Measurements from ENCODE around the gene NACC1. TPM values are rescaled to one million over a fixed set of nuclear protein-coding genes. Genes with fewer than 3 reads are reported as not detected.

NACC1 gene
- total and polyA plus RNA-seq, 7 donors, result 11.9 to 63.4 (median 43.5) TPM

DNA sequence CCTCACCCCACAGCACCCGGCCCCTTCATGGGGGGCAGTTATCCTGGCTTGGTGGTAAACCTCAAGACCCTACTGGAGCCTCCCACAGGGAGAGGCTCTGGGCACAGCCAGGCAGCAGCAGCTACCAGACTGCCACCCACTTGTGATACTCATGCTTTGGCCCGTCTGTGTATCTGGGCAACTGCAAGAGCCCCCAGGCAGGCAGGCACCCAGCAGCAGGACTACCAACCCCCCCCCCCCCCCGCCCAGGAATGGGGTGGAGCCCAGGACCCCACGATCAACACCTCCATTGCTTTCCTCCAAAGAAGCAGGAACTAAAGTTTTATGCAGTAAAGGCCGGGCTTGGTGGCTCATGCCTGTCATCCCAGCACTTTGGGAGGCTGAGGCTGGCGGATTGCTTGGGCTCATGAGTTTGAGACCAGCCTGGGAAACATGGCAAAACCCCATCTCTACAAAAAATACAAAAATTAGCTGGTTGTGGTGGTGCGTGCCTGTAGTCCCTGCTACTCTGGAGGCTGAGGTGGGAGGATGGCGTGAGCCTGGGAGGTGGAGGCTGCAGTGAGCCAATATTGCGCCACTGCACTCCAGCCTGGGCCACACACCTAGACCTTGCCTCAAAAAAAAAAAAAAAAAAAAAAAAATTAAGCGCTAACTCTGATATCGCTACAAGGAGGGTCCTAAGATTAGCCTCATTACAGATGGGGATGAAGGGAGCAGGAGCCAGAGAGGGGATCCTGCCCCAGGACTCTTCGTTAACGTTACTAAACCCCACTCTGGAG, 14.3 kb upstream of the NACC1 start:
- Histone ChIP-seq H3K36me3 (ENCODE audit: insufficient read depth in 1 of 2, low read depth in 1 of 2) (peaks cover 0 to 32% of the 10 kb centered on the region in 2 donors), H3K4me1 (peaks cover 2% of the 10 kb centered on the region), H3K27me3 (ENCODE audit: insufficient read depth in 3 of 3, low read length in 2 of 3) (no peaks in the 10 kb centered on the region), H3K27ac (peak overlapping the region; percentile 61), H3K9me3 (no peaks in the 10 kb centered on the region), H3K4me3 (peak overlapping the region; percentile 39)
- WGBS, 3 donors, result 73 to 77% (median 75%) methylated on average over 11 to 13 of the region's 13 CpGs
- TF ChIP-seq, protein P1, sequence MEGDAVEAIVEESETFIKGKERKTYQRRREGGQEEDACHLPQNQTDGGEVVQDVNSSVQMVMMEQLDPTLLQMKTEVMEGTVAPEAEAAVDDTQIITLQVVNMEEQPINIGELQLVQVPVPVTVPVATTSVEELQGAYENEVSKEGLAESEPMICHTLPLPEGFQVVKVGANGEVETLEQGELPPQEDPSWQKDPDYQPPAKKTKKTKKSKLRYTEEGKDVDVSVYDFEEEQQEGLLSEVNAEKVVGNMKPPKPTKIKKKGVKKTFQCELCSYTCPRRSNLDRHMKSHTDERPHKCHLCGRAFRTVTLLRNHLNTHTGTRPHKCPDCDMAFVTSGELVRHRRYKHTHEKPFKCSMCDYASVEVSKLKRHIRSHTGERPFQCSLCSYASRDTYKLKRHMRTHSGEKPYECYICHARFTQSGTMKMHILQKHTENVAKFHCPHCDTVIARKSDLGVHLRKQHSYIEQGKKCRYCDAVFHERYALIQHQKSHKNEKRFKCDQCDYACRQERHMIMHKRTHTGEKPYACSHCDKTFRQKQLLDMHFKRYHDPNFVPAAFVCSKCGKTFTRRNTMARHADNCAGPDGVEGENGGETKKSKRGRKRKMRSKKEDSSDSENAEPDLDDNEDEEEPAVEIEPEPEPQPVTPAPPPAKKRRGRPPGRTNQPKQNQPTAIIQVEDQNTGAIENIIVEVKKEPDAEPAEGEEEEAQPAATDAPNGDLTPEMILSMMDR (IDR thresholded peaks at IDR 0.05), result no peak
- intact Hi-C loops (cut with DNase I), result no loop called here
- ATAC-seq (peak in 1 of 4 donors; percentile 1), DNase-seq (no peak)

DNA sequence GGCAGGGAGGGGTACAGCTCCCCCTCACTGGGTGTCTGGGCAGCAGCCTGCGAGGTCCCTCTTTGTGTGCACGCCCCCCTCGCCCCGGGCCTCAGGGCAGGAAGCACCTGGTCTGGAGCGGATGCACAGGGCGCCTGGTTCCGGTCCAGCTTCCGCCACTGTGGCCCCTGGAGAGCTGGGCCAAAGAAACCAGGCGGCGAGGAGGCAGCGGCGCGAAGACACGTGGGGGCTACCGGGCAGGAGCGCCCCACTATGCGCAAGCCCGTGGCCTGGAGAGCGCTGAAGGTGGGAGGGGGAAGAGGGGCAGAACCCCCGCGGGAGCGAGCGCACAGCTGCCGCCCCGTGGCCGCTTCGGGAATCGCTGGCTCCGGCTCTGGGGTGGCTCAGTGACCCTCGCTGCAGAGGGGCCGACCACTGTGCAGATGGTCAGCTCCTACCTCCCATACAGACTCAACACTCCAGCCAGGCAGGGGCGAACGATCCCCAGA, 13.7 kb upstream of the NACC1 start:
- DNase-seq (peak; percentile 73 to 86), ATAC-seq (peak; percentile 15 to 41 (median 22))
- Histone ChIP-seq H3K9me3 (no peaks in the 10 kb centered on the region), H3K27me3 (ENCODE audit: insufficient read depth in 3 of 3, low read length in 2 of 3) (no peaks in the 10 kb centered on the region), H3K36me3 (ENCODE audit: insufficient read depth in 1 of 2, low read depth in 1 of 2) (peaks cover 0 to 37% of the 10 kb centered on the region in 2 donors), H3K27ac (peak overlapping the region; percentile 50), H3K4me1 (no peaks in the 10 kb centered on the region), H3K4me3 (peak overlapping the region; percentile 39)
- intact Hi-C loops (cut with DNase I), result no loop called here
- TF ChIP-seq, protein P1 (IDR thresholded peaks at IDR 0.05), result peak; percentile 54
- WGBS, 3 donors, result 31 to 43% (median 36%) methylated on average over 32 to 33 of the region's 33 CpGs

DNA sequence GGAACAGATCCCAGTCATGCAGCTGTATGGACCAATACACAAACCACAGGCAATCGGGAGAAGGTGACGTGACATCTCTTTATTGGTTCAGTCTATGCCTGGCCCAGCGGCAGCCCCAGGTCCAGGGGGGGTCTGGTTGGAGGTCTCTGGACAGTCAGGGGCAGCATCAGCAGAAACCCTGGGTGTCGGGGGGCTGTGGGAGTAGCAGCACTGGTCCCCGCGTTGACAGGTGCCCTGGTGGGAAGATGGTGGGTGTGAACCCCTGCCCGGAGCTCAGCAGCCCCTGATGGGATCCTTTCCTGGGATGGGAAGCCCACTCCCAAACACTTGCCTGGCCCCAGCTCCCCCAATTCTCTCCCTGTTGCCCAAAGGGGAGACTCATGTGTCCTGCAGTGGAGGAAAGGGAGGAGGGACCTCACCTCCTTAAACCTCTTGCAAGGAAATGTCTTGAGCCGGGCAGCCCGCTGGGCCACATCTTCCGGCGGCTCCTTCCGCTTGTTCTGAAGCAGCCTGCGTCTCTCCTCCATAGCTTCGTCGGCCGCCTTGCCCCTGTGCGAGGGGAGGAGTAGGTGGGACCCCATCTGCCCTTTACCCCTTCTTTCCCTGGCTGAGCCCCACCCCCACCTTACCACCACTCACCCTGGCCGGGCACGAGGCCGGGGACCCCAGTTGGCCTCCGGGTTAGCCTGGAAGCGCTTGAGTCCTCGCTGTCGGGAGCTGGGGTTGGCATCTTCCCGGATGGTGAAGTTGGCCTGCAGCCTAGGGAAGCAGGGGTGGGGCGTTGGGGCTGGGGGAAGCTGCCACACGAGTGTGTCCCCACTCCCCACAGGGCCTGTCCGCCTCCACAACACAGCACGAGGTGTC, 13.0 kb upstream of the NACC1 start:
- Histone ChIP-seq H3K27ac (peak overlapping the region; percentile 50), H3K9me3 (no peaks in the 10 kb centered on the region), H3K4me3 (peak overlapping the region; percentile 39), H3K4me1 (no peaks in the 10 kb centered on the region), H3K36me3 (ENCODE audit: insufficient read depth in 1 of 2, low read depth in 1 of 2) (peaks cover 0 to 44% of the 10 kb centered on the region in 2 donors), H3K27me3 (ENCODE audit: insufficient read depth in 3 of 3, low read length in 2 of 3) (no peaks in the 10 kb centered on the region)
- no peak for DNase-seq
- intact Hi-C loops (cut with DNase I), result no loop called here
- 69 to 78% (median 71%) methylated on average over 29 of the region's 29 CpGs for WGBS, 3 donors
- ATAC-seq, result peak in 1 of 4 donors; percentile 1
- TF ChIP-seq, protein P1 (IDR thresholded peaks at IDR 0.05), result no peak

DNA sequence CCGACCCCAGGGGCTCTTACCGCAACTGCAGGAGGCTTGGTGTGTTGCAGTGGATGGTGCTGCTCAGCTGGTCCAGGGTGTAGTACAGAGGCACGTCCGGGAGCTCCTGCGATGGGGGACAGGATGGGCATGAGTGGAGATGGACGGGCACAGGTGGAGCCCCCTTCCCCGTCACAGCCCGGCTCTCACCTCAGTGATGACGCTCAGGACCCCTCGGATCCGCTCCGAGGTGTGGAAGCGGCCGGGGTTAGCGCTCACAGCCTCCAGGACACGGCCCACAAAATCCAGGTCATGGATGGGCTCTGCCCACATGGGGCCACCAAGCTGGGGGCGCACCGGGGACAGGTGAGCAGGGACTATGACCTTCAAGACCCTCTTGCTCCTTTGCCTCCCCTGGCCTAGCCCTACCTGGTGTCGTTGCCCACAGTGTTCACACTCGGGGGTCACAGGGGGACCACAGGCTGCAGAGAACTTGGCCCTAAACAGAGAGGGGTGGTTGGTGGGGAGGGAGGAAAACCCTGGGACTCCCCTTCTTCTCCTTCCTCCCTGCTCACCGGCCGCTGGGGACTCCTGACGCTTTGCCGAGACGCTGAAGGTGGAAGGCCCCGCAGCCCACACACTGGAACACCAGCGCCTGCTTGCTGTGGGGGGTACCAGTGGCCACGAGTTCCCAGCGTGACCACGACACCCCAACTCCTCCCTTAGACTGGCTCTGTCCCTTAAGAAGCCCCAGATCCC, 8.5 kb upstream of the NACC1 start:
- Histone ChIP-seq H3K9me3 (no peaks in the 10 kb centered on the region), H3K27me3 (ENCODE audit: insufficient read depth in 3 of 3, low read length in 2 of 3) (no peaks in the 10 kb centered on the region), H3K36me3 (ENCODE audit: insufficient read depth in 1 of 2, low read depth in 1 of 2) (peaks cover 3 to 77% of the 10 kb centered on the region in 2 donors), H3K27ac (no peak overlapping the region), H3K4me3 (no peak overlapping the region), H3K4me1 (peaks cover 2% of the 10 kb centered on the region)
- WGBS, 3 donors, result 89 to 95% (median 91%) methylated on average over 27 to 30 of the region's 30 CpGs
- intact Hi-C loops (cut with DNase I), result no loop called here
- TF ChIP-seq, protein P1 (IDR thresholded peaks at IDR 0.05), result no peak
- ATAC-seq (peak in 1 of 4 donors; percentile 9), DNase-seq (no peak)

Measured in psoas muscle (tissue), 8 donors.